Left forelimb (tissue), 1 donor: ENCODE data around the gene UNC5C.

Experiments
- DNase-seq: peaks from one replicate; pipeline ENCODE4 v3.0.0-alpha.2; 2018; ENCODE audit warnings: low spot score

The UNC5C gene

GRCh38 chr4:95548738-95549245, at the start of gene UNC5C:
Gene UNC5C (minus strand): TSS chr4:95548973.
- no peak for DNase-seq

DNA sequence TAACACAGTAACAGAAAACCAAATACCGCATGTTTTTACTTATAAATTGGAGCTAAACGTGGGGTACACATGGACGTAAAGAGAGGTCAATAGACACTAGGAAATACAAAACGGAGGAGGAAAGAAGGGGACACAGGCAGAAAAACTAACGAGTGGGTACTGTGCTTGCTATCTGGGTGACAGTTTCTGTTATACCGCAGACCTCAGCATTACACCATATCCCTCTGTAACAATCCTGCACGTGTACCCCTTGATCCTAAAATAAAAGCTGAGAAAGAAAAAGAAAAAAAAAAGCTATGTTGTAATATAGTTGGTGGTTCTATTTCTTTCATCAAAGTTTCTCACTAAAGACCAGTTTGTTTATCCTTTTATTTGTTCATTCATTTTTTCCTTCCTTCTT, 47.9 kb upstream of the UNC5C start:
- DNase-seq, result no peak

GRCh38 chr4:95594629-95595028, 45.9 kb upstream of the UNC5C start:
- no peak for DNase-seq

DNA sequence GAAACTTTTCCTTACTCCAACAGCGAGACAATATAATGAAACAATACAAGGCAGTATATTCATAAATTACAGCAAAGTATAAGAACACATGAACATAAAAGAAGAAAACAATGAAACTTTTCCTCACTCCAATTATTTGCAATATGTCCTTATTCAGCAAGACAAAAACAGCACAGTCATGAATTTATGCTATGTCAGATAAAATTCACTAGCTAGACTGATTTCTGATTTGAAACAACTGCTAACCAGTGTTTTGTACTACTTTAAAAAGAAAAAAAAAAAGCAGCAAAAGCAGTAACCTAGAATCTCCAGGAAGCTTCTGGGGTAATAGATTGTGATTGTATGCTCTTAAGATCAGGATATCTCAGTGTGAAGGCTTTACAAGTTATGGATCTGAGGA, 45.2 kb upstream of the UNC5C start:
- no peak for DNase-seq

DNA sequence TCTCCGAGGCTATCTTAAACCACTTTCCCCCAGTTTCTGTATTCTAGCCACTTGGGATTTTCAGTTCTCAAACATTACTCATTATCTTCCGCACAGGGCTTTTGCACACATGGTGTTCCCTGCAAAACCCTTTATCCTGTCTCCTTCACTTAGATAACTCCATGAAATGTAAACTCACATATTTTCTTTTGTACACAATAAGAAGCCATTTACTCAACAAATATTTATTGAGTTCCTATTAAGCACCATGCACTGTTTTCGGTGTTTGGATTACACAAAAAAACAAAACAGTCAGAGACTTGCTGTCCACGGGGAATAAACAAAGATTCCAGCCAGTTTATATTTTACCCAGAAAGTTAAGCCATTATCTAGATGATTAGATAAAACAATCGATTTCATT, 42.5 kb upstream of the UNC5C start:
- no peak for DNase-seq

DNA sequence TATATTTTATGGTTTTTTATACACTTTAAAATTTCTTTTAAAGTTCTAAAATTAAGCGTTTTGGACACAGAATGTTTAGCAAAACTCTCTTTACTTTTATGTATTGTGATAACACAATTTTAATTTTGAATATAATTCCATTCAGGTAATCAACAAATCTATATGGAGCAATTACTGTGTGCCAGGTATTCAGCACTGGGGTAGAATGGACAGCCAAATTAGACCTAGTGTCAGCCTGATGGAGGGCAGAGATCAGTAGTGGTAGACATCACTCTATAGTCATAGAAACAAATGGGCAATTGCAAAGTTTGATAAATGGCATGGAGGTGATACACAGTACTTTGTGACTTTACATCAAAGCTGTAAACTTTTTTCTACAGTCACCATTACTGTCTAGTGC, 41.8 kb upstream of the UNC5C start:
- DNase-seq, result no peak

GRCh38 chr4:95585016-95585695, 36.4 kb upstream of the UNC5C start:
- DNase-seq, result no peak

DNA sequence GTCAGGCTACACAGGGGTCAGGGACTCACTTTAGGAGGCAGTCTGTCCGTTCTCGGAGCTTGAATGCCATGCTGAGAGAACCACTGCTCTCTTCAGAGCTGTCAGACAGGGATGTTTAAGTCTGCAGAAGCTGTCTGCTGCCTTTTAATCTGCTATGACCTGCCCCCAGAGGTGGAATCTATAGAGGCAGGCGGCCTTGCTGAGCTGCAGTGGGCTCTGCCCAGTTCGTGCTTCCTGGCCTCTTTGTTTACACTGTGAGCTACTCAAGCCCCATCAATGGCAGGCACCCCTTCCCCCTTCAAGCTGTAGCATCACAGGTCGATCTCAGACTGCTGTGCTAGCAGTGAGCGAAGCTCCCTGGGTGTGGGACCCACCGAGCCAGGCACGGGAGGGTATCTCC, 31.5 kb upstream of the UNC5C start:
- no peak for DNase-seq

DNA sequence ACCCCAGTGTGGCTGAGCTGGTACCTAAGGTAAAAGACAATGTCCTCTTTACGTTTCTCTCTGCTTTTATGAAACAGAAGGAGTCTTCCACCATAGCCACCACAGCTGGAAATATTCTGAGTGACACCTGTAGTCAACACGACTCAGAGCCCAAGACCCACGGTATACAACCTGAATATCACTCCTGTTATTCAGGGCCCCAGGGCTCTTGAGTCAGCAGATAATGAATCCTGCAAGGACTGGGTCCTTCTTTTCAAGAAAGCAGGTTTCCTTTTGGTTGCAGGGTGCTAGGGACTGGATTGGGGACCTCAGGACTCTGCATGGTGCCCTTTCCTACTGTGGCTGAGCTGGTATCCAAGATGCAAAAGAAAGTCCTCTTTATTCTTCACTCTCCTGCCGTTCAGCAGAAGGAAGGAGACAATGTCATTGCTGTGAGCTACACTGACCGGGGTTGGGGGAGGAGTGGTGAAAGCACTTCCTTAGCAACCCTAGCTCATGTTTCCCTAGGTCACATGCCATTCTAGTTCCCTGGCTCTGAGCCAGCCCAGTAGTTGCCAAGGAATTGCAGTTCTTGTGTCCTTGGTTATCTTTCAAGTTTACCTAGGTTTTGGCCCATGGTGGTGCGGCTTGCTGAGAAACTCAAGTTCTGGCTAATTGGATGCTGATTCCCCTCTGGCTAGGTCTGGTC, 23.7 kb upstream of the UNC5C start:
- no peak for DNase-seq

DNA sequence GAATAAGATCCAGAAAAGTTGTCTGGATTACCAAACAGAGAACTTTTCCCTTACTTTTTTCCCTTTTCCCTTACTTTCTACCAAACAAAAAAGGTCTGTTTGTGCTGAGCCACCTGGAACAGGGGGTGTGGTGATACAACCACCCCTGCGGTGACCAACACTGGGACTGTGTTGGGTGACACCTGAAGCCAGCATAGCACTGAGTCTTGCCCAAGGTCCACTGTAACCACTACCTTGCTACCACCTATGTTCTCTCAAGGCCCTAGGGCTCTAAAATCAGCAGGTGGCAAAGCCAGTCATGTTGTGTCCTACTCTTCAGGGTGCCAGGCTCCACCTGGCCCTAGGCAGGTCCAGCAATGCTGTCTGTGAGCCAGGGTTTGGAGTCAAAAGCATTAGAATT, 22.8 kb upstream of the UNC5C start:
- DNase-seq, result no peak

DNA sequence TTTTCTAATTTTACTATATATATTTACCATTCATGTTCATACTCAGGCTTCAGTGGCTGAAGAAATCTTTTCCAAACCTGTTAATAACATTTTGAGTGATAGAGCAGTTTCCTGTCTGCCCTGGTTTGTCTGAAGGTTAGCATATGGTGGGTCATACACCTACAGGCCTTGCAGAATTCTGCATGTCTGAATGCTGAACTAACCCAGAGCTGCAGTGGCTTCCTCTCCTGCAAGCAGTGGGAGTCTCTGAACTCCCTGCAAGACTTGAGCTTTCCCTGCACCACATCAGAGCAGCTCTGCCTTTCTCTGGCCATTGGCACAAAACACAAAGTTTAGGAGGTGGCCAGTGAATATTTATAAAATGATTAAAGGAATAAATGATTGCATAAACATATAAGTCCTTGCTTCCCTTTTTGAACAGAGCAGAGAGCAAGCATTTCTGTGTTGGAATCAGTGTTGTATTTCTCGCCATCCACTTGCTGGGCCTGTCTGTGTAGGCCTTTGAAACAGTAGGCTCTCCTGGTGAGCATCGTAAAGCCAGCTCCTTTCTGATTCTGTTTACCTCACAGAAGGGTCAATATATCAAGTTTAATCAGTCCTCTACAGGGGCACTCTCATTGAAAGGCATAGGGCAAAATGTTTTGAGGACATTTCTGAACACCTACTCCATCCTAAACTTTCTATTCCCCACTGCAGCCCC, 15.0 kb upstream of the UNC5C start:
- DNase-seq, result no peak

DNA sequence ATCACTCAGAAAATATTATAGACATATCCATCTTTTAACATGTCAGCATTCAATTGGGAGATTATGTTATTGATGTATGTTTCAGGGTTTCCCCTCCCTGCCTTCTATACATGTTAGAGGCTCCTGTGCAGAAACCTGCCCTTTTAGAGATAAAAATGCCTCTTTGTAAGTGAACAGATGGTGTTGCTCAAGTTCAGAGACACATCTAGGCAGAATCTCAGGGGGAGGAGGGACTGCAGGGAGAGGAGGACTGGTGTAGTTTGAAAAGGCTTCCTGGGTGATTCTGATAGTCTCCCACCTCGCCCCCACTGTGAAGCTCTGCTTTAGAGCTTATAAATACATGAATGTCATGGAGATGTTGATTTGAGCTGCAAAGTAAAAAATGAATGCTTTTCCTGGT, 12.0 kb upstream of the UNC5C start:
- DNase-seq, result no peak

DNA sequence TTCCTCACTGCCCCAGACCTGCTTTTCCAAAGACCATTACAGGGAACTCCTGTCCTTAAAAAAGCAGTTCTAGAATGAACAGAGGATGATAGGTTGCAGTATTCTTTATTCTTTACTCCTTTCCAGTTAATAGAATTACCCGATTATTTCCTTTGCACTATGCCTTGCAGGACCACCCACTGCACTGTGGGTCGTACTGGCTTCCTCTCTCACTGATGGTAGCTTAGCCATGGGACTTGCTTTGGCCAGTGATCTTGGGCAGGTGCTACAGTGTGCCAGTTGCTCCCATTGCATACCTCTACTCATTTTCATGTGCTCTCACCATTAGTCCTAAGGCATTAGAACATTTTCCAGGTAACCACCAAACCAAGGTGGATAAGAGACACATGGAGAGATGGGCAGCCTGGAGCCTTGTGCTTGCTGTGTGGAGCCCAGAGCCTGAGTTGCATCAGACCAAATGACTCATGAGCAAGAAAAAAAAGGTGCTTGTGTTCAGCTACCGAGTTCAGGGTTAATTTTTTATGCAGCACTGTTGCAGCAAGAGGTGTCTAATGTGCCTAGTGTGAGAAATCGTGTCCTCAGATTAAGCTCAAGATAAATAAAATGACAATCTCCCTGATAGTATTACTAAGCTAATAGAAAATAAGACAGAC, 7.6 kb upstream of the UNC5C start:
- DNase-seq, result no peak

DNA sequence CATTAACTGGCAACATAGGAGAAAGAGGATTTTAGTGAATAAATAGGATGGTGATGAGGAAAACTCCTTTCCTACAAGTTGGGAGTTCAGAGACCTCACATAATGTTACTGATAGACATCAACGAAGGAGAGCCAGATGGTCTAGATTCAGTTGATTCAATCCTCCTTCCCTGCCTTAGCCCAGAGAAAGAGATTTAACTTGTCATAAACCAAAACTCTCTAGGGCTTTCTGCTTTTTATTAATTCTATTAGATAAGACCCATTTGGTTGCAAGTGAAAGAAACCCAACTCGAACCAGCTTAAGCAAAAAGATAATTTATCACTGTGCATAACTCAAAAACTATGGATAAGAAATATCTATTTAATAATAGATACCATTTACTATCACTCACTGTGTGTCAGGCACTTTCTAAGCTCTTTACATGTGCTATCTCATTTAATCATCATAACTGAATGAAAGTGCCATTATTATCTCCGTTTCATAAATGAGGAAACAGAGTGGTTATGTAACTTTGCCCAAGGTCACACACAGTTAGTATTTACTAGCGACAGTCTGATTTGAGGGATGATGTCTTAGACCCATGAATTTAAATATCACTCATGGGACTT, 4.3 kb upstream of the UNC5C start:
- no peak for DNase-seq

DNA sequence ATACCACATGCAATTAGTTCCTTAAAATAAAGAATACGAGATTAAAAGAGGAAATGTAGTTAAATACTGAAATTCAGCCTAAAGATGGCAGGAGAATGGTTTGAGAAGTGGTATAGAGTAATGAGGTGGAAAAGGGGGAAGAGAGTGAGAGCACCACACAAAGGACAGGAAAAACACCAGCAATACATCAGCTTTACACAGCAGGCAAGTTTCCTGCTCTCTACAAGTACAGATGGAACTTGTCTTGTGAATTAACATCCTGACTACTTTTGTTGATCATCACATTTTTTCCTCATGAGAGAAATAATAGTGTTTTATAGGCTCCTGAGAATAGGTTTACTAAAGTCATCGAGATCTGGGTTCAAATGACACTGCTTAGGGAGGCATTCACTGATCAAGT, 2.9 kb upstream of the UNC5C start:
- DNase-seq, result no peak

DNA sequence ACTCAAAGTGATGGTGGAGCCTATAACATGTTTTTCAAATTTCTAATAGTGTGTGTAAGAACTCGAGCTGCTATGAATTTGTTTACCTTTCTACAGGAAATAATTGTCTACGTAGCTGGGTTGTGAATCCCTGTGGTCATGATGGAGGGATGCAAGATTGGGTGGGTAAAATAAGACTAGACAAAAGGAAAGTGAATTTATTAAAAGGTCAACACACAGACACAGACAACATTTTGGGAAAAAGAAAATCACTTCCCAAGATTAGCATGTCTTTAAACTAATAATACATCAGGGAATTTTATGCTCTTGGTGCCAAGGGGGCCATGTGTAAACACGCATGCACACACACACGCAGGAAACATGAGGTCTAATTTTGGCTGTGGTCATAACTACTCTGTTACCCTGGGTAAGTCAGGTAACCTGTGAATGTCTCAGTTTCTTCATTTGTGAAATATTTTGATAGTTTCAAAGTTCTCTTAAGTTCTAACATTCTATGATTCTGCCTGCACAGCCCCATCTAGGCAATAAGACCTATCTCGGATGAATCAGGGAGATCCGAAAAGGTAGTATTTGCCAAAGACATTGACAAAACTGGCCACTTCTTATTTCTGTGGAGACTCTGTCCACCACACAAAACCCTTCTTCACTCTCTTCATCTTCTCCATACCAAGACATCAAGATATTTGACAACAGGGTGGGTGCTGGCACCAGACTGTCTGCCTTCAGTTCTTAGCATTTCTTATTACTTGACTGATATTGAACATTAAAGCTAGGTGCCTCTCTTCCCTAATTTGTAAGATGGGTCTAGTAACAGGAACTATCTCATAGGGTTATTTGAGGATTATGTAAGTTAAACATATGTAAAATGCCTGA, 1.6 kb upstream of the UNC5C start:
- no peak for DNase-seq

DNA sequence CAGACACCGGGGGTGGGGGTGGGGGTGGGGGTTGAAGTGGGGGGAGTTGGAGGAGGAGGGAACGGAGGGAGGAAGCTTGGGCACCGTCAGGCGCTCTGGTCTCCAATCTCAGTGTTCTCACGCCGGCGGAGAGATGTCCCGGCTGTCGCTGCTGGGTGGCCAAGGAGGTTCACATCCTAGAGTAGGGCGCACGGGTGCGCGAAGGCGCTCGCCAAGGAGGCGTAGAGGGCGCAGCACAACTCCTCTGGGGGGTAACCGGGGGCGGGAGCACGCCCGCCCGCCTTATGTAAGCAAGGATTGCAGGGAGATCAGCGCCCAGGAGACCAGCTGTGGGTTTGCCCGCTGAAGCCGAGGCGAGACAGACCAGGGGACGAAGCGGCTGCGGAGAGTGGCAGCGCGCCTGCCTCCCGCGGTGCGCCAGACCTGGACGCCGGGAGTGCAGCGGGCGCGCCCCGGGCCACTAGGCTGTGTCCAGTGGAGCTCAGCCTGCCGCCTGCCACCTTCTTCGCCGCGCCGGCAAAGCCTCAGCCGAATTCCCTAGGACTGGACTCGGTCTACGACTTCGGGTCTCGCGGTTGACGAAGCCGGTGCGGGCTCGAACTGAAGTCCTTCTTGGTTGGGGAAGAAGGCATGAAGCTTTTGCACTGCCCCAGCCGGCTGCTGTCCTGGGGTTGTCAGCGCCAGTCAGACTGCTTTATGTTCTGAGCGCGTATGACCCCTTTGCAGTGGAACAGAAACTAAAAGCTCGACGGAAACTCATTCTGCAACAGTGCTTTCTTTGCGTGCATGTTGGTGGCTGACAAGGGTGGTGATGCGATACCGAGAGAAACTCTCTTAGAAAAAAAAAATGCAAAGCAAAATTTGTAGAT, 707 bp upstream of the UNC5C start:
- DNase-seq, result peak; percentile 82

DNA sequence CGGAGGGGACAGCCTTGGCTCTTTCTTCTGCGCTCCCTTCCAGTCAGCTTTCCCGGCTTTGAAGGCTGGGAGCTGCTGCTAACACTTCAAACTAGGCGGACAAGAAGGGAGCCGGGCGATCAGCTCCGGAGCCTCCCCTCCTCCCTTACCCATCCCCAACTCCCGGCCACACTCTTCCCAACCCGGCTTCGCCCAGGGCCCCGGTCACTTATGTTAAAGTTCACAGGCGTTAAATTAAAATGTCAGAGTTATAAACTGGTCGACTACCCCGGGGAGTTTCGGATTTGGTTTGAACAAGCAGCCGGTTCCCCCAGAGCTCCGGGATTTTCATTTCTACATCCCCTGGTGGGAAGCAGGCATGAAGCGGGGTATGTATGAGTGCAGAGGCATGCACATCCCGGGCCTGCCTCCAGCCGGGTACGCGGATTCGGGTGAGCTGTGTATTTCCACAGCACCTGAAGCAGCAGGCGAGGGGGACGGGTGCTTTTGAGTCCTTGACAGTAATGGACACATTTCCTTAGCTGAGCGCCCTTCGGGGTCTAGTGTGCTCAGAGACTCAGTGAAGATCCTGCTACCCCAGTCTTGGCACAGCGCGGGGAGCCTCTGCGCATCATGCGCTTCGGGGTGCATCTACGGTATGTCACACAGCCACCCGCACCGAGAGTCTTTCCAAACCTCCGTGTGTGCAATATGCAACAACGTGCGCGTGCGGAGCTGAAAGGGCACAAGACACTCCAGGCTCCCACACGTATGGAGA, 880 bp downstream of the UNC5C start:
- DNase-seq, result no peak
